ENCODE results near the gene ENTPD2. TPM values are rescaled to one million over a fixed set of nuclear protein-coding genes. Genes with fewer than 3 reads are reported as not detected.

Gene ENTPD2
- total RNA-seq, 4 donors from 2014 or later, result 0.42 to 1.2 (median 1.0) TPM

DNA sequence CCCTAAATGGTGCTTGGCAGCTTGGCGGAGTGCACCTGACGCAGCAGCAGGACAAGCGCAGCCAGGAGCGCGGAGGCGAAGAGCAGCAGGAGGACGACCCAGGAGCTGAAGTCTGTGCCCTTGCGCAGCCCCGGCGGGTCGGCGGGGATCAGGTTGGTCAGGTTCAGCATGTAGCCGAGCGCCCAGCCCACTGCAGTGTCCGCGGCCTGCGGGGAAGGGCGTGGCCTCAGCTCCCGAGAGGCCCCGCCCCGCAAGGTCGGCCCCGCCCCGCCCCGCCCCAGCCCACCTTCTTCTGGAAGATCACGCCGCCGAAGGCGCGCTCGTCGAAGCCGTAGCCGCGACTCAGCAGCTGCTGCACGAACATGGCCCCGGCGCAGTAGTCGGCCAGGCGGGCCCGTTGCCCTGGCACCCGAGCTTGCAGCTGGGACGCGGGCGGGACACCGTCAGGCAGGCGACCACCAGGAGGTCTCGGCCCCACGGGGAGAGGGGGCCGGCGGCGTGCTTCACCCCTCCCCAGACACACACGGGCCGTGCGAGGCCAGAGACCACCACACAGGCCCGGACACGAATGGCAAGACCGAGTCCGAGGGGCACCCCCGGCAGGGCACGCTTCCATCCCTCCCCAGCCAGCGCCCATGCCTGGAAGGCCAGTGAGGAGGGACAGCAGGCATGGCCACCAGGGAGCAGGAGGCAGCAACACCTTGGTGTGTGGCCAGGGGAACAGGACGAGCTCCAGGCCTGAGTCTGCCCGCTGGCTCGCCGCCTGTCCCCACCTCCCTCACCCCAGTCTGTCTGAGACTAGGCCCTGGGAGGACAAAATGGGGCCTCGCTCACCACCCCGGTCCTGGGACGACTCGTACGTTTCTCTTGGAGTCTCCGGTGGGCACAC is 5.0 kb downstream of the ENTPD2 start:
- H3K27me3 ChIP-seq, result peaks cover 7 to 73% (median 48%) of the 10 kb centered on the region in 4 donors
- DNase-seq (ENCODE audit: extremely low spot score), result no peak

DNA sequence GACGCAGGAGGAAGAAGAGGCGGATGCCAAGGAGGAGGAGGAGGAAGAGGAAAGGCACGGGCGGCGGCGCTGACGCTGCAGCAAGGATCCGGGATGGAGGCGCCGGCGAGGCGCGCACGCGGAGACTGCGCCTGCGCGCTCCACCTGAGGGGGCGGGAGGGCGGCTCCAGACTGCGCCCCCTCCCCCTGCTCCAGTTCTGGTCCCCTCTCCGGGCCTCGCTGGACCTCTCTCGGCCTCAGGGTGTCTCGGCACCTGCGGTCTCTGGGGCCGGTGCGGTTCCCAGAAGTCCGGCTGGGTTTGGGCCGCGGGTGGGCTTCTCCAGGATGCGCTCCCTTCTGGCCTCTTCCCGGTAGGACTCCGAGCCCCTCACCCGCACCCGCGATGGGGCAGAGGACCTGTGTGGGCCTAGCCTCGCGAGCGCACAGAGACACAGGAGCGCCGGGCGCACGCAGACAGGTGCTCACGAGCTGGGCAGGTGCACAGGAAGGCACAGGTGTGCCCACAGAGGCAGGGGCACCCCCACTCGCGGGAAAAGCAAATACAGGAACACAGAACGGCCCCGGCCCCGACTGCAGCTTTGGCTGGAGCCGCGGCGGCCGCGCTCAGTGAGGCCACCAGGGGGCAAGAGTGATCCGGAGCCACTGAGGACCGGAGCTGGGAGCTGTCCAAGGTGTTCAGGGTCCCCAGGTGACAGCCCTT is 7.6 kb downstream of the ENTPD2 start, which contains the start of gene NPDC1:
TSS of gene NPDC1 (minus strand) at position 90 of the 700 bp plus-strand sequence. CDS start 188 bp downstream, outside the sequence.
- Histone ChIP-seq H3K4me1 (peaks cover 36 to 57% (median 56%) of the 10 kb centered on the region in 4 donors), H3K27ac (replicated peaks in 1 of 4) (peak within 1 kb of the TSS; percentile 58 to 81 (median 75)), H3K27me3 (peaks cover 0 to 47% (median 24%) of the 10 kb centered on the region in 4 donors), H3K4me3 (peak within 1 kb of the TSS; percentile 66 to 85 (median 71)), H3K9me3 (no peaks in the 10 kb centered on the region), H3K36me3 (peaks cover 0 to 16% (median 7%) of the 10 kb centered on the region in 4 donors)
- 0% methylated on average over 10 of the region's 57 CpGs for WGBS
- no peak for DNase-seq (ENCODE audit: extremely low spot score)
- TF ChIP-seq EP300 (IDR thresholded peaks at IDR 0.05) (no peak), POLR2AphosphoS5 (IDR thresholded peaks at IDR 0.05) (peak in 1 of 2 donors; percentile 54)
- TF ChIP-seq, protein P1, sequence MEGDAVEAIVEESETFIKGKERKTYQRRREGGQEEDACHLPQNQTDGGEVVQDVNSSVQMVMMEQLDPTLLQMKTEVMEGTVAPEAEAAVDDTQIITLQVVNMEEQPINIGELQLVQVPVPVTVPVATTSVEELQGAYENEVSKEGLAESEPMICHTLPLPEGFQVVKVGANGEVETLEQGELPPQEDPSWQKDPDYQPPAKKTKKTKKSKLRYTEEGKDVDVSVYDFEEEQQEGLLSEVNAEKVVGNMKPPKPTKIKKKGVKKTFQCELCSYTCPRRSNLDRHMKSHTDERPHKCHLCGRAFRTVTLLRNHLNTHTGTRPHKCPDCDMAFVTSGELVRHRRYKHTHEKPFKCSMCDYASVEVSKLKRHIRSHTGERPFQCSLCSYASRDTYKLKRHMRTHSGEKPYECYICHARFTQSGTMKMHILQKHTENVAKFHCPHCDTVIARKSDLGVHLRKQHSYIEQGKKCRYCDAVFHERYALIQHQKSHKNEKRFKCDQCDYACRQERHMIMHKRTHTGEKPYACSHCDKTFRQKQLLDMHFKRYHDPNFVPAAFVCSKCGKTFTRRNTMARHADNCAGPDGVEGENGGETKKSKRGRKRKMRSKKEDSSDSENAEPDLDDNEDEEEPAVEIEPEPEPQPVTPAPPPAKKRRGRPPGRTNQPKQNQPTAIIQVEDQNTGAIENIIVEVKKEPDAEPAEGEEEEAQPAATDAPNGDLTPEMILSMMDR (IDR thresholded peaks at IDR 0.05), result peak; percentile 76 to 85 (median 80)
- intact Hi-C loops (cut with DNase I), result loop anchor here (2.0 kb wide), 1 partner anchor 21 kb away; no protein-coding TSS in a partner anchor

More for the DNA sequence above, 5.0 kb downstream of the ENTPD2 start:
- Histone ChIP-seq H3K4me1 (peaks cover 31 to 57% (median 55%) of the 10 kb centered on the region in 4 donors), H3K4me3 (no peak overlapping the region), H3K36me3 (no peaks in the 10 kb centered on the region), H3K27ac (replicated peaks in 1 of 4) (no peak overlapping the region), H3K9me3 (no peaks in the 10 kb centered on the region)
- intact Hi-C loops (cut with DNase I), result no loop called here
- TF ChIP-seq POLR2AphosphoS5 (IDR thresholded peaks at IDR 0.05) (no peak), POLR2A (IDR thresholded peaks at IDR 0.05; ENCODE audit: low read depth) (no peak), EP300 (IDR thresholded peaks at IDR 0.05) (no peak)
- TF ChIP-seq, protein P1 (IDR thresholded peaks at IDR 0.05), result no peak
- WGBS, result 32% methylated on average over 34 of the region's 72 CpGs

DNA sequence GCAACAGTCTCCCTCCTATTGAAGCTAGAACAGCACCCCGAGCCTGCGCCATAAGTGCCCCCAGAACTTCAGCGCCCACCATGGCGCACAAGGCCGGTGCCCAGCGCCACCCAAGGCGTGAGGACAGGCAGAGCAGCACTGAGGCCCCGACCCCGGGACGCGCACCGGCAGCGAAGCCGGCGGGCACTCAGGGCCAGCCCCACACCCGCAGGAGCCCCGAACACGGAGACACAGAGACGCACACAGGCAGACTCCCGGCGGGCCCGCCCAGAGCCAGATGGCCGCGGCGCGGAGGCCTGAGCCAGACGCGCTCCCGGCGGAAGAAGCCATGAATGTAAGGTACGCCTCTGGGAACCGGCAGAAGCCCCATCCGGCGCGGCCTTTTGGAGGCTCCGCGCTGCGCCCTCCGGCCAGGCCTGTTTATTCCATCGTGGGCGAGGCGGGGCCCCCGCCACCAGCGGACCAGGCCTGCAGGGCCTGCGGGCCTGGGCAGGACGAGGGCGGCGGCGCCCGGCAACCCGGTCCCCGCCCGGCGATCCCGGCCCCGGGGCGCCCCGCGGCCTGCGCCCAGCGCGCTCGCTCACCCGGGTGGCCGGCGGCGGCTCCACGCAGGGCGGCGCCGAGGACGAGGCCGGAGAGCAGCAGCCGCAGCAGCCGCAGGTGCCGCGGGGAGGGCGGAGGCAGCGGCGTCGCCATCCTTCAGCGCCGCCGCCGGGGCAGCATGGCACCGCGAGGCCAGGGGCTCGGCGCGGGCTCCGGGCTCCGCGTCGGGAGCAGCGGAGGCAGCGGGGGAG is 8.4 kb downstream of the ENTPD2 start:
- no peak for DNase-seq (ENCODE audit: extremely low spot score)
- peak overlapping the region; percentile 58 to 81 (median 75) for H3K27ac ChIP-seq (replicated peaks in 1 of 4)
- H3K4me1 ChIP-seq, result peaks cover 36 to 60% (median 56%) of the 10 kb centered on the region in 4 donors
- H3K36me3 ChIP-seq, result peaks cover 5 to 24% (median 15%) of the 10 kb centered on the region in 4 donors
- peaks cover 0 to 39% (median 24%) of the 10 kb centered on the region in 4 donors for H3K27me3 ChIP-seq
- peak overlapping the region; percentile 66 to 85 (median 71) for H3K4me3 ChIP-seq
- H3K9me3 ChIP-seq, result no peaks in the 10 kb centered on the region
- intact Hi-C loops (cut with DNase I), result loop anchor here (2.0 kb wide), 1 partner anchor 21 kb away; no protein-coding TSS in a partner anchor
- WGBS, result no CpG with 5 or more reads among the region's 96 CpGs
- peak in 1 of 2 donors; percentile 58 for TF ChIP-seq POLR2AphosphoS5 (IDR thresholded peaks at IDR 0.05)
- TF ChIP-seq, protein P1 (IDR thresholded peaks at IDR 0.05), result no peak
- no peak for TF ChIP-seq EP300 (IDR thresholded peaks at IDR 0.05)
- no peak for TF ChIP-seq POLR2A (IDR thresholded peaks at IDR 0.05; ENCODE audit: low read depth)

DNA sequence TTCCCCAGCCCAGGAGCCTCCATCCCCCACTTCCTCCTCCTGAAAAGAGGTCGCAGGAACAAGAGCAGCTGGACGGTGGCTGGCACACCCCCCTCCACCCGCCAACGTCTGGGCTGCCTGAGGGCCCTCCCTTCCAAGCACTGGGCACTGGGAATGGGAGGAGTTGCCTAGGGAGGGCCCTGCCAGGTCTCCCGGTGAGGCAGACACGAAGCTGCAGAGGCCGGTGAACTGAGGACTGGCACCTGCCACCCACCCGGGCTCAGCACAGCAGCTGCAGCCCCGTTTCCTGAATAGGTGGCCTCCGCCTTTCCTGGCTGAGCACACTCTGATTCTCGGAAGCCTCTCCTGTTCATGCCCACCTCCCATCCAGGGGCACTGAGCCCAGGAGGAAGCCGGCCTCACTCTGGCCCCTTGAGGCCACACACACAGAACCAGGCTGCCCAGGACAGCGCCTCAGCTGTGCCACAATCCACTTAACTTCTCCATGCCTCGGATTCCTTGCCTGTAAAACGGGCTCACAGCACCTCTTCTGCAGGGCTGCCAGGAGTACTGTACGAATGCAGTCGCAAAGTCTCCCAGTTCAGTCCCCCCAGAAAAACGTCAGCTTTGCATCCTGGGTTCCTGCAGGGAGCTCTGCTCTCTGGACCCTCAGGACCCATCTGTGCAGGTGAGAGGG is 9.2 kb downstream of the ENTPD2 start:
- H3K27ac ChIP-seq (replicated peaks in 1 of 4), result peak overlapping the region; percentile 57 to 81 (median 75)
- peaks cover 36 to 58% (median 55%) of the 10 kb centered on the region in 4 donors for H3K4me1 ChIP-seq

More for the DNA sequence above, 9.2 kb downstream of the ENTPD2 start:
- Histone ChIP-seq H3K4me3 (peak overlapping the region; percentile 66 to 85 (median 71)), H3K36me3 (peaks cover 8 to 32% (median 23%) of the 10 kb centered on the region in 4 donors), H3K27me3 (peaks cover 0 to 31% (median 23%) of the 10 kb centered on the region in 4 donors), H3K9me3 (no peaks in the 10 kb centered on the region)
- TF ChIP-seq POLR2AphosphoS5 (IDR thresholded peaks at IDR 0.05), result peak; percentile 35 to 53
- TF ChIP-seq POLR2A (IDR thresholded peaks at IDR 0.05; ENCODE audit: low read depth), result no peak
- WGBS, result 51% methylated on average over 7 of the region's 18 CpGs
- intact Hi-C loops (cut with DNase I), result no loop called here
- no peak for DNase-seq (ENCODE audit: extremely low spot score)
